ENCODE data around the gene ZNF610. TPM values are rescaled to one million over a fixed set of nuclear protein-coding genes. Genes with fewer than 3 reads are reported as not detected.

ZNF610 gene
- total RNA-seq: 0.65 and 2.2 TPM in 2 replicates

GRCh38 chr19:52336117-52336790 is at the start of gene ZNF610:
TSS of gene ZNF610 (plus strand) at chr19:52336243. CDS start at chr19:52349173, 12,930 bp downstream.

GRCh38 chr19:52296773-52297600 is 39.1 kb upstream of the ZNF610 start, which contains the start of gene ZNF480:
TSS of gene ZNF480 (plus strand) at chr19:52297169. CDS start at chr19:52300413, 3,244 bp downstream.

GRCh38 chr19:52369559-52370340 is 33.7 kb downstream of the ZNF610 start, which contains the start of gene ZNF880:
TSS of gene ZNF880 (plus strand) at chr19:52369923. CDS start at chr19:52369966, 43 bp downstream.

GRCh38 chr19:52397310-52398080 is 61.5 kb downstream of the ZNF610 start, which contains the start of gene ZNF528:
TSS of gene ZNF528 (plus strand) at chr19:52397849. CDS start at chr19:52402014, 4,165 bp downstream.

Other genes with a start within 250 kb of the ZNF610 start
- 4.2 TPM in 2 replicates for gene ZNF841, start 240.5 kb upstream of the ZNF610 start, total RNA-seq
- gene ZNF616, start 196.3 kb upstream of the ZNF610 start, total RNA-seq: 3.3 and 4.4 TPM in 2 replicates
- 2.0 and 2.2 TPM in 2 replicates for gene ZNF836, start 164.6 kb upstream of the ZNF610 start, total RNA-seq
- gene PPP2R1A, start 146.2 kb upstream of the ZNF610 start, total RNA-seq: 265 and 317 TPM in 2 replicates
- 6.5 and 7.2 TPM in 2 replicates for gene ZNF766, start 66.7 kb upstream of the ZNF610 start, total RNA-seq
- gene ZNF480, start 39.1 kb upstream of the ZNF610 start, total RNA-seq: 3.9 and 9.0 TPM in 2 replicates
- gene ZNF880, start 33.7 kb downstream of the ZNF610 start, total RNA-seq: 10.6 and 18.4 TPM in 2 replicates
- 1.8 and 5.2 TPM in 2 replicates for gene ZNF528, start 61.6 kb downstream of the ZNF610 start, total RNA-seq
- gene ZNF534, start 92.9 kb downstream of the ZNF610 start, total RNA-seq: not detected in 2 replicates
- gene ZNF578, start 117.3 kb downstream of the ZNF610 start, total RNA-seq: 0.16 and 1.4 TPM in 2 replicates
- gene ZNF808, start 191.4 kb downstream of the ZNF610 start, total RNA-seq: 6.0 and 6.7 TPM in 2 replicates
- gene ZNF701, start 234.0 kb downstream of the ZNF610 start, total RNA-seq: 6.0 and 8.9 TPM in 2 replicates

All from mesangial cell (primary cell).